Right lobe of liver (tissue), 6 donors: ENCODE data around the gene SLC34A3. TPM values are rescaled to one million over a fixed set of nuclear protein-coding genes. Genes with fewer than 3 reads are reported as not detected.

Source experiments
- ATAC-seq, 4 donors: fragments of 200-7000 bp; cut with Tn5 transposase; one replicate each; pipeline ENCODE4 v1.9.1; 2020; ENCODE audit warnings: mild to moderate bottlenecking in 4 of 4, moderate library complexity in 4 of 4
- DNase-seq, 3 donors: peaks; one replicate each; pipeline ENCODE4 v3.0.0-alpha.2; 2020
- H3K27ac ChIP-seq, 3 donors: fragments of 200-600 bp; one replicate each; pipeline ENCODE4 v1.8.0; 2022
- H3K27me3 ChIP-seq, 2 donors: fragments of 200-600 bp; one replicate each; pipeline ENCODE4 v1.8.0; 2022
- H3K36me3 ChIP-seq, 4 donors: fragments of 200-600 bp; sonication (generic) in 1 of 4; one replicate each; pipeline versions ENCODE4 v1.5.1 to v1.8.0; 2017 to 2022; ENCODE audit warnings: control low read depth in 1 of 4
- H3K4me1 ChIP-seq, 4 donors: fragments of 200-600 bp; sonication (generic) in 1 of 4; one replicate each; pipeline versions ENCODE4 v1.5.1 to v1.8.0; 2017 to 2022; ENCODE audit warnings: control low read depth in 1 of 4
- H3K4me3 ChIP-seq, 3 donors: fragments of 200-600 bp; one replicate each; pipeline ENCODE4 v1.8.0; 2022
- H3K9me3 ChIP-seq, 4 donors: fragments of 200-600 bp; sonication (generic) in 1 of 4; one replicate each; pipeline versions ENCODE4 v1.5.1 to v1.8.0; 2017 to 2022; ENCODE audit warnings: control low read depth in 1 of 4
- POLR2A ChIP-seq: fragments of 450-650 bp; IDR thresholded peaks from one replicate; pipeline ENCODE4 v1.6.1; 2017; ENCODE audit warnings: antibody characterized with exemption, mild to moderate bottlenecking
- WGBS: methylation state at CpG from one replicate; pipeline ENCODE4 v1.1.6; 2018; ENCODE audit warnings: low coverage, low lambda C conversion rate; ENCODE audit not compliant: insufficient coverage; ENCODE audit errors: missing lambda C conversion rate; 5-methylcytosine and 5-hydroxymethylcytosine counted together
- intact Hi-C, 2 donors: fragments of 100-400 bp; cut with DNase I; formaldehyde crosslinking; loops; one replicate each; pipeline versions ENCODE4 v1.11.2 to v1.14.1; 2022
- total RNA-seq, 6 experiments: library from RNA; depleted of rRNA in 2 of 6; stranded (reverse); fragments of >200 nt in 2 of 6; fragmentation: NEBNext Ultra II Directional in 3 of 6; extraction: Animal tissue kit (Norgen Biotek cat#: 25700) in 3 of 6; gene quantifications; one replicate each; pipeline versions ENCODE4 v1.1.0 to v1.2.4, GENCODE V29; 2016 to 2023
- TF ChIP-seq, protein P1 (sequence below), 4 donors: fragments of 200-600 bp in 3 of 4; fragments of 450-650 bp in 1 of 4; IDR thresholded peaks; one replicate each; pipeline versions ENCODE4 v1.5.1 to v1.8.0; 2016 to 2022; ENCODE audit warnings: antibody characterized with exemption in 4 of 4, mild to moderate bottlenecking in 2 of 4
- donor health status: DM: no; HTN: yes; CAD: no.
- donor health status: DM: no; HTN: no; CAD: no.
- donor health status: DM: no; HTN: no; CAD: no.
- donor health status: DM: no; HTN: yes; CAD: no.
- donor health status: DM: no; HTN: yes; CAD: no.

SLC34A3 gene
- total RNA-seq, 6 experiments from 2014 or later, result not detected

DNA sequence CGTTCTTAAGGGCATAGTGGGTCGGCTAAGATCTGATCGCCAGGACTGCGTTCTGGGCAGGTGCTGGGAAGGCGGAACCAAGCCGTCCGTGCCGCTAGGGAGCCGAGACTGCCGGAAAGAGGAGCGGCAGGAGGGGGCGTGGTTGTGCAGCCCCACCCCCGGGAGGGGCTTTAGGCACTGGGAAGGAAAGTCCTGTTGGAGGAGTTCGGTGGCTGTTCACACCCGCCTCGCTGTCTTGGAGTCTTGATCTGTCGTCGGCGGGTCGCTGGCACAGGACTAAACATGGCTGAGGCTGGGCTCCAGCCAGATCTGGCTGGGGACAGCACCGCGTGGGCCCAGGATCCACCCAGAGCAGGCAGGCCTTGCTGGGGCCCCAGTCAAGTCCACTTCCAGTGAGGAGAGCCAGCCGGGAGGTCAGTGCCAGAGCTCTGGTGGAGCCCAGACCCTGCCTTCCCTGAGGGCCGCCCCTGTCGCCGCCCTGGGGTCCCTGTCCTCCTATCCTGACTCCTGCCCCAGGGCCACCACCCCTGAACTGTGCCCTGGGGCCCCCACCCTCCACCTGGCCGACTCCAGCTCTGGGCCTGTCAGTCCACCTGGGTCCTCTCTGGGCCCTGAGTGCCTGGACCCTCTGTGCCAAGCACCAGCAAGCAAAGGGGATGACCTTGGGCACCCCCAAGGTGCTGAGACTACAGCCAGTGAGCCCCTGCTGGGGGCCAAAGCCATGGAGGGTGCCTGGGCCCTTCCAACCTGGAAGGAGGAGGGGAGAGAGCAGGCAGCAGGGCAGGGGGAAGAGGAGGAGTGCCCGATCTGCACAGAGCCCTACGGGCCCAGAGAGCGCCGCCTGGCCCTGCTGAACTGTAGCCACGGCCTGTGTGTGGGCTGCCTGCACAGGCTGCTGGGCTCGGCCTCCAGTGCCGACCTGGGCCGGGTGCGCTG lies 13.2 kb upstream of the SLC34A3 start:
- H3K27ac ChIP-seq, result no peak overlapping the region
- WGBS, result 77% methylated on average over 10 of the region's 36 CpGs

DNA sequence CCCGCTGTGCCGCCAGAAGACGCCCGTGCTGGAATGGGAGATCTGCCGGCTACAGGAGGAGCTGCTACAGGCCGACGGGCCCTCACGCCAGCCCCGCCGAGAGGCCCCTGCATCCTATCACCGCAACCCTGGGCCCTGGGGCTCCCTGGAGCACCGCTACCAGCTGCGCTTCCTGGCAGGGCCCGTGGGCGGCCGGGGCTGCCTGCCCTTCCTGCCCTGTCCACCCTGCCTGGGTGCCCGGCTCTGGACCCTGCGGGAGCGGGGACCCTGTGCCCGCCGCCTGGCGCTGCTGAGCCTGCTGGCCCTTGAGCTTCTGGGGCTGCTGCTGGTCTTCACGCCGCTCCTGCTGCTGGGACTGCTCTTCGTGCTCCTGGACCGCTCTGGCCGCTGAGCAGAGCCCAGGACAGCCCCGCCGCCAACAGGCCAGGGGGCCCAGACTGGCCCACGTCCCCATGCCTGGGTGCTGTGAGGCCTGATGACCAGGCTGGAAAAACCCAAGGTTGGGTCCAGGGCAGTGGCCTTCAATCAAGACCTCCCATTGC lies 12.4 kb upstream of the SLC34A3 start:
- Histone ChIP-seq H3K27me3 (no peaks in the 10 kb centered on the region), H3K4me3 (no peak overlapping the region), H3K36me3 (no peaks in the 10 kb centered on the region), H3K27ac (no peak overlapping the region), H3K4me1 (peaks cover 0 to 11% (median 2%) of the 10 kb centered on the region in 4 donors), H3K9me3 (no peaks in the 10 kb centered on the region)
- intact Hi-C loops, result no loop called here
- WGBS, result no CpG with 5 or more reads among the region's 30 CpGs
- ATAC-seq (no peak), DNase-seq (no peak)
- TF ChIP-seq, protein P1, sequence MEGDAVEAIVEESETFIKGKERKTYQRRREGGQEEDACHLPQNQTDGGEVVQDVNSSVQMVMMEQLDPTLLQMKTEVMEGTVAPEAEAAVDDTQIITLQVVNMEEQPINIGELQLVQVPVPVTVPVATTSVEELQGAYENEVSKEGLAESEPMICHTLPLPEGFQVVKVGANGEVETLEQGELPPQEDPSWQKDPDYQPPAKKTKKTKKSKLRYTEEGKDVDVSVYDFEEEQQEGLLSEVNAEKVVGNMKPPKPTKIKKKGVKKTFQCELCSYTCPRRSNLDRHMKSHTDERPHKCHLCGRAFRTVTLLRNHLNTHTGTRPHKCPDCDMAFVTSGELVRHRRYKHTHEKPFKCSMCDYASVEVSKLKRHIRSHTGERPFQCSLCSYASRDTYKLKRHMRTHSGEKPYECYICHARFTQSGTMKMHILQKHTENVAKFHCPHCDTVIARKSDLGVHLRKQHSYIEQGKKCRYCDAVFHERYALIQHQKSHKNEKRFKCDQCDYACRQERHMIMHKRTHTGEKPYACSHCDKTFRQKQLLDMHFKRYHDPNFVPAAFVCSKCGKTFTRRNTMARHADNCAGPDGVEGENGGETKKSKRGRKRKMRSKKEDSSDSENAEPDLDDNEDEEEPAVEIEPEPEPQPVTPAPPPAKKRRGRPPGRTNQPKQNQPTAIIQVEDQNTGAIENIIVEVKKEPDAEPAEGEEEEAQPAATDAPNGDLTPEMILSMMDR (IDR thresholded peaks at IDR 0.05), result no peak
- TF ChIP-seq POLR2A, result no peak

More for the DNA sequence above, 13.2 kb upstream of the SLC34A3 start:
- DNase-seq, result peak in 1 of 3 donors; percentile 70
- ATAC-seq, result peak; percentile 29 to 61 (median 44)
- H3K4me3 ChIP-seq, result peak overlapping the region in 2 of 3 donors; percentile 17 to 29
- H3K27me3 ChIP-seq, result no peaks in the 10 kb centered on the region
- intact Hi-C loops, result no loop called here
- no peaks in the 10 kb centered on the region for H3K9me3 ChIP-seq
- no peaks in the 10 kb centered on the region for H3K36me3 ChIP-seq
- H3K4me1 ChIP-seq, result peaks cover 0 to 5% (median 0%) of the 10 kb centered on the region in 4 donors
- TF ChIP-seq POLR2A, result no peak
- TF ChIP-seq, protein P1 (IDR thresholded peaks at IDR 0.05), result no peak

DNA sequence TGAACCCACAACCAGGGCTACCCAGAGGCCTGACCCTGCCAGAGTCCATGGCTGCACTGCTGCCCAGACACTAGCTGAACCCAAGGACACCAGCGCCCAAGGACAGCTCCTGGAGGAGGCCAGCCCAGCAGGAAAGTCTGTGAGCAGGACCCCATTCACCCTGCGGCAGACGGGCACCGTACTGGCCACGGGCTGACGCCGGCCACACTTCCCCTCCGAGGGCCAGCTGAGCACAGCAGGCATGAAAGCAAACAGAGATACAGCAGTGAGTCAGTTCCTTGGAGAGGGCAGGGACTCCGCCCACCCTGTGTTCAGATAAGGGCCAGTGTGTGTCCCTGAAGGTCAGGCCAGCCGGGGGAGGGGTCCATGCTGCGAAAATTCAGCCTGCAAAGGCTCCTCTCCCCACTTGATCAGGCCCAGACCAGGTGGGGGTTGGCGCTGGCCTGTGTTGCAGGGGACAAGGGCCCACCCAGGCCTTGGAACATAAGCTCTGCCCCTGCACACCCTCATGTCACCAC lies 11.9 kb upstream of the SLC34A3 start:
- intact Hi-C loops, result no loop called here
- H3K9me3 ChIP-seq, result no peaks in the 10 kb centered on the region
- H3K4me1 ChIP-seq, result peaks cover 0 to 12% (median 2%) of the 10 kb centered on the region in 4 donors
- peak in 1 of 4 donors; percentile 20 for ATAC-seq
- H3K36me3 ChIP-seq, result no peaks in the 10 kb centered on the region
- no peak for DNase-seq
- TF ChIP-seq, protein P1 (IDR thresholded peaks at IDR 0.05), result no peak
- no peak for TF ChIP-seq POLR2A
- no peak overlapping the region for H3K4me3 ChIP-seq
- no peak overlapping the region for H3K27ac ChIP-seq
- WGBS, result 55% methylated on average over 4 of the region's 12 CpGs
- H3K27me3 ChIP-seq, result no peaks in the 10 kb centered on the region

DNA sequence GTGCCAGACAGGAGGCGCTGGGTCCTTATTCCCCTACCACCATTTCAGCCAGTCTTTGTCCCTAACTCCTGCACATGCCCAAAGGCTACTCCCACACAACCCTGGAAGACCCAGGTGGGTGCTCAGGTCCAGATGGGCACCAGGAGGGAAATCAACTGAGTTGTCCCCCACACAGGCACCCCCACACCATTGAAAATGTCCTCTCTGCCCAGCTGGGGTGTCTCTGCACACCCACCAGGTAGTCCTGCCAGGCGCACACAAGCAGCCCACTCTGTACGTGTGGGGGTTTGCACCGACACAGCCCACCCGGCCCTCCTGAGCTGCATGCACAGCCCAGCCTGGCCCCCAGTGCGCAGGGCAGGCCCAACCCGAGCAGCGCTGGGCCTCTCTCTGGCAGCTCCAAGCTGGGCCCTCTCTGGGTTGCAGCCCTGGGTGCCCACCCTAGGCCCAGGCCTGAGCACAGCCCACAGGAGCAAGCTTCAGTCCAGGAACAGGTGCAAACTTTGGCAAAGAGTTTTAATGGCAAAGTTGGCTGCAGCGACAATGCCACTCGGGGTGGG lies 10.9 kb upstream of the SLC34A3 start:
- 100% methylated on average over 2 of the region's 10 CpGs for WGBS
- no peak for ATAC-seq
- peaks cover 0 to 17% (median 5%) of the 10 kb centered on the region in 4 donors for H3K4me1 ChIP-seq
- TF ChIP-seq, protein P1 (IDR thresholded peaks at IDR 0.05), result no peak
- TF ChIP-seq POLR2A, result no peak
- no peak for DNase-seq
- no peaks in the 10 kb centered on the region for H3K27me3 ChIP-seq
- H3K27ac ChIP-seq, result no peak overlapping the region
- H3K9me3 ChIP-seq, result no peaks in the 10 kb centered on the region
- intact Hi-C loops, result no loop called here
- H3K36me3 ChIP-seq, result no peaks in the 10 kb centered on the region
- H3K4me3 ChIP-seq, result no peak overlapping the region
